Measurements from ENCODE around the gene ASPSCR1. TPM values are rescaled to one million over a fixed set of nuclear protein-coding genes. Genes with fewer than 3 reads are reported as not detected.
A peak's percentile ranks its signal among the peaks of the same experiment; 100 is the strongest.

ASPSCR1 gene
- total RNA-seq, 1 donor from 2014 or later: 13.1 TPM

DNA sequence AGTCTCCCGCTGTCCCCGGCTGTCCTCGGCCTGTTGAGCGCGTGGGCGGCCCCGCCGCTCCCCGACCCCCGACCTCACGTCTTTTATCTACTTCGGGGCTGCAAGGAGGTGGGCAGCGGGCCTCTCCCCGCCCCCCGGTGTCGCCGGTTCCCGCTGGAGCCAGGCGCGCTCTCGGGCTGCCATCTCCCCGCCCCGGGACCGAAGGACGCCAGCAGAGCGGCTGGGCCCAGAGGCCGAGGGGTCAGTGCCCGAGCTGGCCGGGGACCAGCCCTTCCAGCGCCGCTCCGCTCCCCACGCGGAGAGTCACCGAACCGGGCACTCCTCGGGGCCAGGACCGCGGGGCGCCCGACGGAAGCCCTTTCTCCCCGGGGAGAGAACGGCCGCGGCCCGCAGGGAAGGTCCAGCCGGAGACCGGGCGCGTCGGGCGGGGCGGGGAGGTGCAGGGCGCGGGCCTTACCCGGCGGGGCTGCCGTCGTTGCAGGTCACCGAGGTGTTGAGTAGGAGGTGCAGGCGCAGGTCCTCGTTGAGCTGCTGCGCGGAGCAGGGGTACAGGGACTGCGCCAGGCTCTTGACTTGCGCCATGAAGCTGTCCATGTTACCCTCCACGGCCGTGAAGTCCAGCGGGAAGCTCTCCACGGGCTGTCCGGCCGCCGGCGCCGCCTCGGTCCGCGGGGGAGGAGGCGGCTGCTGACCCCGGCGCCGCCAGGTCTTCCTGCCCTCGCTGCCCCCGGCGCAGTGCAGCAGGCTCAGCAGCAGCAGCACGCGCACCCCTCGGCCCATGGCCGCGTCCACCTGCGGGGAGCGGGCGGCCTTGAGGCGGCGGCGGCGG, 17.1 kb upstream of the ASPSCR1 start:
- Histone ChIP-seq H3K9me3 (ENCODE audit: low read depth) (no peaks in the 10 kb centered on the region), H3K4me3 (peak overlapping the region; percentile 38), H3F3A (ENCODE audit: low read depth) (peaks cover 19% of the 10 kb centered on the region), H3K4me2 (peak overlapping the region; percentile 72), H3K4me1 (peaks cover 8% of the 10 kb centered on the region), H3K36me3 (no peaks in the 10 kb centered on the region), H2AFZ (replicated peaks) (no peak overlapping the region), H3K79me2 (ENCODE audit: low read depth) (no peaks in the 10 kb centered on the region), H3K27me3 (peaks cover 95% of the 10 kb centered on the region), H4K20me1 (ENCODE audit: low read depth) (peaks cover 11% of the 10 kb centered on the region), H3K27ac (no peak overlapping the region), H3K9ac (no peak overlapping the region)
- H3K9me3 Mint-ChIP-seq: no peaks in the 10 kb centered on the region
- H3K4me3 Mint-ChIP-seq: no peak overlapping the region
- H3K36me3 Mint-ChIP-seq: peaks cover 3% of the 10 kb centered on the region
- H3K4me1 Mint-ChIP-seq: peaks cover 38% of the 10 kb centered on the region
- H3K27ac Mint-ChIP-seq: no peak overlapping the region
- H3K27me3 Mint-ChIP-seq (ENCODE audit: insufficient read depth, low read depth): peaks cover 33% of the 10 kb centered on the region
- peak; percentile 51 for DNase-seq (ENCODE audit: low spot score)
- no peak for TF ChIP-seq CTCF (IDR thresholded peaks at IDR 0.05)
- TF ChIP-seq EZH2 (IDR thresholded peaks at IDR 0.05): peak; percentile 100
- TF ChIP-seq EZH2phosphoT487 (IDR thresholded peaks at IDR 0.05): peak; percentile 100

GRCh38 chr17:81961087-81961511, 16.3 kb upstream of the ASPSCR1 start, which contains the start of gene NOTUM:
Gene NOTUM, minus strand, starts transcription at chr17:81961187. Its CDS starts 278 bp downstream, at chr17:81960909.
- H3K9me3 Mint-ChIP-seq: no peaks in the 10 kb centered on the region
- TF ChIP-seq EZH2 (IDR thresholded peaks at IDR 0.05) (no peak), EZH2phosphoT487 (IDR thresholded peaks at IDR 0.05) (no peak), CTCF (IDR thresholded peaks at IDR 0.05) (peak; percentile 35)
- no peak within 1 kb of the TSS for H3K4me3 Mint-ChIP-seq
- H3K9me3 ChIP-seq (ENCODE audit: low read depth): no peaks in the 10 kb centered on the region
- H3K36me3 ChIP-seq: no peaks in the 10 kb centered on the region
- peaks cover 11% of the 10 kb centered on the region for H4K20me1 ChIP-seq (ENCODE audit: low read depth)
- H3K9ac ChIP-seq: no peak within 1 kb of the TSS
- H3K4me3 ChIP-seq: peak within 1 kb of the TSS; percentile 39
- H3K27ac Mint-ChIP-seq: no peak within 1 kb of the TSS
- no peak within 1 kb of the TSS for H2AFZ ChIP-seq (replicated peaks)
- peaks cover 32% of the 10 kb centered on the region for H3K27me3 Mint-ChIP-seq (ENCODE audit: insufficient read depth, low read depth)
- H3F3A ChIP-seq (ENCODE audit: low read depth): peaks cover 22% of the 10 kb centered on the region
- H3K4me1 Mint-ChIP-seq: peaks cover 38% of the 10 kb centered on the region
- H3K36me3 Mint-ChIP-seq: peaks cover 3% of the 10 kb centered on the region
- peak; percentile 88 for DNase-seq (ENCODE audit: low spot score)
- H3K79me2 ChIP-seq (ENCODE audit: low read depth): no peaks in the 10 kb centered on the region
- peaks cover 8% of the 10 kb centered on the region for H3K4me1 ChIP-seq
- H3K27ac ChIP-seq: no peak within 1 kb of the TSS
- H3K27me3 ChIP-seq: peaks cover 100% of the 10 kb centered on the region
- H3K4me2 ChIP-seq: peak within 1 kb of the TSS; percentile 73

GRCh38 chr17:81961521-81962498, 15.6 kb upstream of the ASPSCR1 start:
- Histone ChIP-seq H2AFZ (replicated peaks) (no peak overlapping the region), H3K27ac (no peak overlapping the region), H3K9me3 (ENCODE audit: low read depth) (no peaks in the 10 kb centered on the region), H3K4me2 (peak overlapping the region; percentile 73), H3K27me3 (peaks cover 100% of the 10 kb centered on the region), H3K4me3 (peak overlapping the region; percentile 39), H3F3A (ENCODE audit: low read depth) (peaks cover 27% of the 10 kb centered on the region), H4K20me1 (ENCODE audit: low read depth) (peaks cover 11% of the 10 kb centered on the region), H3K9ac (no peak overlapping the region), H3K4me1 (peaks cover 13% of the 10 kb centered on the region), H3K36me3 (no peaks in the 10 kb centered on the region), H3K79me2 (ENCODE audit: low read depth) (no peaks in the 10 kb centered on the region)
- Mint-ChIP-seq H3K4me1 (peaks cover 40% of the 10 kb centered on the region), H3K36me3 (peaks cover 3% of the 10 kb centered on the region), H3K4me3 (peak overlapping the region; percentile 75), H3K27me3 (ENCODE audit: insufficient read depth, low read depth) (peaks cover 37% of the 10 kb centered on the region), H3K9me3 (no peaks in the 10 kb centered on the region), H3K27ac (no peak overlapping the region)
- TF ChIP-seq CTCF (IDR thresholded peaks at IDR 0.05): no peak
- peak; percentile 83 for TF ChIP-seq EZH2phosphoT487 (IDR thresholded peaks at IDR 0.05)
- peak; percentile 93 for TF ChIP-seq EZH2 (IDR thresholded peaks at IDR 0.05)
- peak; percentile 53 for DNase-seq (ENCODE audit: low spot score)
